NT2/D1 (cell line): ENCODE results near the gene HEMK1.

ENCODE experiments used
- YY1 ChIP-seq: IDR thresholded peaks from 2 replicates; pipeline ENCODE4 v1.6.1; 2011; ENCODE audit not compliant: insufficient read length, insufficient read depth
- ZNF274 ChIP-seq: IDR thresholded peaks from 2 replicates; pipeline ENCODE4 v1.6.1; 2011; ENCODE audit warnings: mild to moderate bottlenecking, low read depth, low read length

DNA sequence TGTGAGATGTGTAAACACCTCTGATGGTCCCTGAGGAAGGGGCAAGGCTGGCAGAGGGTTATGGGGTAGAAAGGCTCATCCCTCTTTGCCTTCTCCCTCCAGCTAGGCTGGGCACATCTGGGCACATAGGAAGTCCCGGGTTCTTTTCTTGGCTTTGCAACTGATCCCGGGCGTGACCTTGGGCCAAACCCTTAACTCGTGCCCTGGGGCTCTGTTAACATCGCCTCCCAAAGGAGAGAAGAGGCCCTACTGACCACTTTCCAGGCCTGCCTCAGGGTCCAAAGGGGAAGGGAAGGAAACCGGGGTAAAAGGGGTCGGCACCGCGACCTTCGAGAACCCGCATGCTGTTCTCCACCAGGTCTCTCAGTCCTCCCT is 2.3 kb upstream of the HEMK1 start:
- TF ChIP-seq YY1 (no peak), ZNF274 (no peak)
